ENCODE data around the gene STPG1.
"Not testable (repeated sequence)": the region's sequence is repeated elsewhere in the genome, so short reads cannot be mapped to it uniquely, and the experiment has no call there.

Gene STPG1, protein sequence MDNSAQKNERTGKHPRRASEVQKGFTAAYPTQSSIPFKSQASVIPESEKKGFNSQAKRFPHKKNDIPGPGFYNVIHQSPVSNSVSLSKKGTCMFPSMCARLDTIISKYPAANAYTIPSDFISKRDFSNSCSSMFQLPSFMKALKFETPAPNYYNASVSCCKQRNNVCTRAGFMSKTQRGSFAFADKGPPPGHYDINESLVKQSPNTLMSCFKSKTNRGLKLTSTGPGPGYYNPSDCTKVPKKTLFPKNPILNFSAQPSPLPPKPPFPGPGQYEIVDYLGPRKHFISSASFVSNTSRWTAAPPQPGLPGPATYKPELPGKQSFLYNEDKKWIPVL

DNA sequence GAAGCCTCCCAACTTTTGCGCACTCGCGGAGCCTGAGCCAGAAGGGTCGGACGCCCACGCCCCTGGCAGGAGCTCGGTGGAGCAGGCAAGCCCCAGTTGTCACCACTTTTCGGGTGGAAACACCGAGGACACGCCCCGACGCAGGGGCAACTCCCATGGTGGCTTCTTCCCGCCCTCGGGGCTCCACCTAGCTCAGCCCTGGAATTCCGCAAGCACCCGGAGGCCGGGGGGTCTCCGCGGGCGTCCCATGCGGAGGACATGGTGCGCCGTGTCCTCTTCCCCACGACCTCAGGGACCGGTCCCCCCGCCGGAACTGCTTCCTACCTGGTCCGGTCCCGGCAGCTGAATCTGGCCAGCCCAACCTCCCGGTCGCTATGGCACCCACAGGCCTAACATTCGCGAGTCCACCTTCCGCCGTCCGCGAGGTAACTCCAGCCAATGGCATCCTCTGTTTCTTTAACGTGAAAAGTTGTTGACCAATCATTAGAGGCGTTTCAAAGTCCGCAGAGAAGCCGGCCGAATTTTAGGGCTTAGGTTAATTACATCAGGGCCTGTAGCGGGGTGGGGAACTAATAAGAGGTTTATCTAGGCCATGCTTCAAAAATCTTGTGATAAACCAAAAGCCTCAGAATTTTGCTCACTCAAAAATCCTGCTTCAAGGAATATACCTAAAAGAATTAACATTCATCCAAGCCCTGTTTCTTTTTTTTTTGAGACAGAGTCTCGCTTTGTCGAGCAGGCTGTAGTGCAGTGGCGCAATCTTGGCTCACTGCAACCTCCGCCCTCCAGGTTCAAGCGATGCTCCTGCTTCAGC lies at the start of gene STPG1:
Gene STPG1 (minus strand): TSS at position 433 of the 814 bp plus-strand sequence. CDS start 12,394 bp downstream, outside the sequence.
- peak; percentile 84 for DNase-seq

DNA sequence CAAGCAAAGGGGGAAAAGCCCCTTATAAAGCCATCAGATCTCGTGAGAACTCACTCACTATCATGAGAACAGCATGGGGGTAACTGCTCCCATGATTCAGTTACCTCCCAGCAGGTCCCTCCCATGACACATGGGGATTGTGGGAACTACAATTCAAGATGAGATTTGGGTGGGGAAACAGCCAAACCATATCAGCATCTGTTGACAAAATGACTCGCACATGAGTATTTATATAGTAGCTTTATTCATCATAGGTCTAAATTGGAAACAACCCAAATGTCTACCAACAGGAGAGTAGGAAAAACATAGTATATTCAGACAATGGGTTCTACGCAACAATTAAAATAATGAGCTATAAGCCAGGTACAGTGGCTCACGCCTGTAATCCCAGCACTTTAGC lies 48.5 kb upstream of the STPG1 start:
- not testable (repeated sequence) for DNase-seq

DNA sequence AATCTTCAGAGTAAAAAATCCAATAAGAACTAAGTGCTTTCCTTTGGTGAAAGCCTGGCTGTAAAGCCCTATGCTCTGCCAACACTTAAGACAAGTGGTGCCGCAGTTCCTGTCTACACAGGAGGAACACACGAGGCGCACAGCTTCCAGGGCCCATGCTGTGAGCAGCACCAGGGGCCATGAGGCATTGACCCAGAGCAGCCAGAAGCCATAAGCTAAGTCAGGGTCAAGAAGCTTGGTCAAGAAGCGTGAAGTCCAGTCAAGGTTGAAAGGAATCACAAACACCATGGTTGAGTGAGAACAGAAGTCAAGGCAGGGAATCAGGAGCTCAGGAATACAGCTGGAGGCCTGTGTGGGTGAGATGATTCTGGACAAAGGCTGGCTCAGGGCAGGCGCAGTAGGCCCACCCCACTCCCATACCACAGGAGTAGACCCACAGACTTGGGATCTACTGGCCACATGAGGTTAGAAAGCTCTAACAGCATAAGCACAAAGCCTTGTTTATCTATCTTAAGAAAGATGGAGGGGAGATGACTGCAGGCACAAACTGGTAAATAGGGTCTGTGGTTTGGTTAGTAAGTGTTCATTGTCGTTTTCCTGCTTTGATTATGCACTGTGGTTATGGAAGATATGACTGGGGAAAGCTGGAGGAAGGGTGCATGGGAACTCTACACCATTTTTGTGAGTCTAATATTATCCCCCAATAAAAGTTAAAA lies 46.1 kb upstream of the STPG1 start:
- DNase-seq = no peak

DNA sequence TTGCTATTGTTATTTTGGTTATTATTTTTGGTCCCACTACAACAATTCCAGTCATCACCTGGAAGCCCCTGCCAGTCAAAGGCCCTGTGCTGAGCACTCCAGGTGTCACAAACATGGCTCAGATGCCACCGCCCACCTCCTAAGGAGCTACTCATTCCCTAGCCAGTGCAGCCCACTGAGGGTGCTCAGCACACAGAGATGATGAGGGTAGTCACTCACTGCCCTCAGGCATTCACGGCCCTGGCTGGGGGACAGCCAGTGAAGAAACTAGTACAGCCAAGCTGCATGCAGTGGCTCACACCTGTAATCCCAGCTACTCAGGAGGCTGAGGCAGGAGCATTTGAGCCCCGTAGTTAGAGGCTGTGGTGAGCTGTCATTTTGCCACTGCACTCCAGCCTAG lies 44.3 kb upstream of the STPG1 start:
- no peak for DNase-seq

DNA sequence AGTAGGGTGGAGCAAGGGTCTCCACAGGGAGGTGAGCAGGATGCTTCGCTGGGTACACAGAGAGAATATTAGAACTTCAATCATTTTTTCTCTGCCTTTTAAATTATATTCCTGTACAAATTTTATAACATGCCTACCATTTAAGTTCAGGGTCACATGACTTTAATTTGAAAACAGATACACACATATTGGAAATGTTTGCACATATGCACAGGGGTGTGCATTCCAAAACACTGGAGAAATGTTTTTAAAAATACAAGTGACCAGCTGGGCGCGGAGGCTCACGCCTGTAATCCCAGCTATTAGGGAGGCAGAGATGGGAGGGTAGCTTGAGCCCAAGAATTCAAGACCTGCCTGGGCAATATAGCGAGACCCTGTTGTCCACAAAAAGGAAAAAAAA lies 41.7 kb upstream of the STPG1 start:
- no peak for DNase-seq

GRCh38 chr1:24454673-24455072 lies 41.1 kb upstream of the STPG1 start:
- peak; percentile 33 for DNase-seq

GRCh38 chr1:24452922-24453485 lies 39.4 kb upstream of the STPG1 start:
- no peak for DNase-seq

GRCh38 chr1:24451746-24452145 lies 38.2 kb upstream of the STPG1 start:
- DNase-seq = peak; percentile 15

GRCh38 chr1:24450857-24451397 lies 37.3 kb upstream of the STPG1 start:
- no peak for DNase-seq

- no peak for DNase-seq
Observed at GRCh38 chr1:24450316-24450715, 36.7 kb upstream of the STPG1 start.

- DNase-seq = not testable (repeated sequence)
Observed at GRCh38 chr1:24446446-24446845, 32.9 kb upstream of the STPG1 start.

- DNase-seq = no peak
Observed at GRCh38 chr1:24443241-24443656, 29.7 kb upstream of the STPG1 start.

- no peak for DNase-seq
Observed at GRCh38 chr1:24442764-24443163, 29.2 kb upstream of the STPG1 start.

- no peak for DNase-seq
Observed at GRCh38 chr1:24441996-24442668, 28.6 kb upstream of the STPG1 start.

DNA sequence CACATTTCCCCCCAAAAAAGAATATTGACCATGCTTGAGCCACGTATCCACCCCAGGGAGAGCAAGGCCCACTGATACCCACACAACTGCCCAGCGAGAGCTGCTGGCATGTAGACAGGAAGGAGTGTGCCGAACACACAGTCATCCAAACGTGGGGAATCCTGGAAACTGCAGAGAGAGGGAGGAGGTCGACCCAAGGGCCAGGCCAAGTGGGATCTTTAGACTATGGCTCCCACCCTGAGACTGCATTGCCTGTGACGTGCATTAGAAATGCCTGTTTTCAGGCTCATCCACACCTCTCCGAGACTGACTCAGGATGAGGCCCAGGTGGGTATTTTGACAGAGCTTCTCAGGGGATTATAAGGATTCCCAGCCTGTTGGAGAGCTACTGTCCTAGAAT lies 27.9 kb upstream of the STPG1 start:
- no peak for DNase-seq

DNA sequence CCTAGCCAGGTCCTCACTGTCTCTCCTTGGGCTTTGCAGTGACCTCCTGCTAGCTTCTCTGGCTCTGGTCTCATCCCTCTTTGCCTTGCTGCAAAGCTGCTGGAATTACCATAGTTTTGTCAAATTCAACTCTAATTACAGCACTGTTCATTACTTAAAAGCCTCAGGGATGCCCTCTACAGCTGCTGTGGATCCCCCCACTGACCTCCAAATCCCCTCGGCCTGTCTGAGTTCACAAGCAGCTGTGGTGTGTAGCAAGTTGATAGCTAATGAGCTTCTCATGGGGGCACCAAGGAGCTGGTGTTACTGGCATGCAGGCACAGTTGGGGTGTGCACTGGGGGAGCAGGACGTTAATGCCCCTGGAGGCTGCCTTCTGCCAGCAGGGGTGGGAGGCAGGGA lies 26.9 kb upstream of the STPG1 start:
- DNase-seq = no peak

DNA sequence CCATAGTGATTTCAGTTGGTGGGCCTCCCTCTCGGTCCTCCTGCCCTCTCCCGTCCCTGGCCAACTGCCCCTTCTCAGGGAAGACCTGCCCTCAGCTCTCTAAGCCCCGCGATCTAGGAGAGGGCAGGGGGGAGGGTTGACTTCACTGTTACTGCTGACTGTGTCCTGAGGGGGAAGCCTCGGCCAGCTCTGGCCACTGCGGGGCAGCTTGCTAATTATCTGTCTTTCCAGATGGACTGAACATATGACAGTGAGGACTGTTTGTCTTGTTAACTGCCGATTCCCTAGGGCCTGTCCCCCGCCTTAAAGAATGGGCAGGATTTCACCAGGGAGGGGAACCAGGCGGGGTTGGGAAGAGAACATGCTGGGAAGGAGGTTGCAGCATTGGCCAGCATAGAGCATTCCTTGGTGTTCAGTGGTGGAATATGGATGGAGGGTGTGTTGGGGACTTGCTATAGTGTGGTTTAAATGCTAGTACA lies 24.9 kb upstream of the STPG1 start:
- DNase-seq = no peak

DNA sequence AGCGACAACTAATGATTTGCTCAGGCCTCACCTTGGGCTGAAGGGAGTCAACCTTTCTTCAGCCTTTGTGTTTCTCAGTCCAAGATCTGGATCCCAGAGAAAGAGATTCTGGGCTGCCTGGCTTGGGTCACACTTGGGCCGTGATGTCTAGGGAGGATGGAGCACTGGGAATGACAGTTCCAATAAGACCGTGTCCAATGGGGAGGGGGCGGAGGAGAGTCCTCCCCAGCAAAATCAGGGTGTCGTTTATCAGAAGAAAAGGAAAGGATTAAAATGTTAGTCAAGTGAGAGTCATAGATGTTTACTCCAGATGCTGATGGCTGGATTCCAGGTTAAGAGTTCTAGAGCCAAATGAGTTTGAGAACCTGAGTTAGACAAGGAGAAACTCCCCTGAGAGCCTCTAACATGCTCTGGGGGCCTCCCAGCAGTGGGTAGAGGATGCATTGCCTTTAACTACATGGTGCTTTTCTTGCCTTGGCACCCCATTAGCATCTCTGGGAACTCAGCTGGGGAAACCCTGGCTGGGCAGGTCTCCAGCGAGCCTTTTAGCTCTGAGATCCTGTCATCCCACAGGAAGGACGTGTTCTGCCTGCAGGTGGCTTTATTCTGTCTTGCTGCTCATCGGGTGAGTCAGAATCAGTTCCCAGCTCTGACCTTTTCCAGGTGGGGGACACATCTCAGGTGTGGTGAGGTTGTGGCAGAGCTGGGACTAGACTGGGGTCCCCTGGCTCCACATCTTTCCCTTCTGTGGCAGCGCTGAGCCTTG lies 24.2 kb upstream of the STPG1 start:
- no peak for DNase-seq

- no peak for DNase-seq
Observed at GRCh38 chr1:24435782-24436365, 22.3 kb upstream of the STPG1 start.

DNA sequence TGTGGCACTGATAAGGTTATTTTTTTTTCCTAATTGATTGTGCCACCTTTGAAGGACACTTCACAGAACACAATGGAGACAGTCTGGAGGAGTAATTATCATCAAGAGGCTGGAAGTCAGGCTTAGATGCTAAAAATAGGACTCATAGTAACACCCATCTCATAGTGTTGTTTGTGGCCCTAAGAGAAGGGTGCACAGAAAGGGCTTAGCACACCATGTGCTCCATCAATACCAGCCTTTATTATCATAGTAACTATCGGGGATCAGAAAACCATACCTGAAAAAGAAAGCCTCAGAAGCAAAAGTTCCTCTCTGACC lies 13.9 kb upstream of the STPG1 start:
- DNase-seq = no peak

All from MV-4-11 (cell line).